AG09319 (cell line): ENCODE results near the gene SMAD5.

Experiments
- DNase-seq: peaks from one replicate; pipeline ENCODE4 v3.0.0-alpha.2; 2010; ENCODE audit warnings: low read depth; ENCODE audit errors: extremely low read depth
- CTCF ChIP-seq: IDR thresholded peaks from 2 replicates; pipeline ENCODE4 v1.5.1; 2011; ENCODE audit warnings: low read depth, mild to moderate bottlenecking, inconsistent platforms, low read length, moderate library complexity

SMAD5 gene

GRCh38 chr5:136094189-136094912 is 38.3 kb upstream of the SMAD5 start:
- no peak for DNase-seq
- no peak for TF ChIP-seq CTCF

- DNase-seq, result no peak
- TF ChIP-seq CTCF, result no peak
Observed at GRCh38 chr5:136094913-136095641, 37.6 kb upstream of the SMAD5 start.

- no peak for DNase-seq
- TF ChIP-seq CTCF, result no peak
Observed at GRCh38 chr5:136098176-136098575, 34.5 kb upstream of the SMAD5 start.

- DNase-seq, result no peak
- no peak for TF ChIP-seq CTCF
Observed at GRCh38 chr5:136099870-136100269, 32.8 kb upstream of the SMAD5 start.

GRCh38 chr5:136101884-136102283 is 30.8 kb upstream of the SMAD5 start:
- TF ChIP-seq CTCF, result no peak
- no peak for DNase-seq

GRCh38 chr5:136103118-136103517 is 29.5 kb upstream of the SMAD5 start:
- TF ChIP-seq CTCF, result no peak

GRCh38 chr5:136104306-136104965 is 28.2 kb upstream of the SMAD5 start:
- DNase-seq, result no peak
- no peak for TF ChIP-seq CTCF

More at GRCh38 chr5:136103118-136103517, 29.5 kb upstream of the SMAD5 start:
- DNase-seq, result no peak
